ENCODE results near the gene PLPPR1.

GRCh38 chr9:101254733-101255433 lies 226.4 kb downstream of the PLPPR1 start:
- TF ChIP-seq, protein P1, sequence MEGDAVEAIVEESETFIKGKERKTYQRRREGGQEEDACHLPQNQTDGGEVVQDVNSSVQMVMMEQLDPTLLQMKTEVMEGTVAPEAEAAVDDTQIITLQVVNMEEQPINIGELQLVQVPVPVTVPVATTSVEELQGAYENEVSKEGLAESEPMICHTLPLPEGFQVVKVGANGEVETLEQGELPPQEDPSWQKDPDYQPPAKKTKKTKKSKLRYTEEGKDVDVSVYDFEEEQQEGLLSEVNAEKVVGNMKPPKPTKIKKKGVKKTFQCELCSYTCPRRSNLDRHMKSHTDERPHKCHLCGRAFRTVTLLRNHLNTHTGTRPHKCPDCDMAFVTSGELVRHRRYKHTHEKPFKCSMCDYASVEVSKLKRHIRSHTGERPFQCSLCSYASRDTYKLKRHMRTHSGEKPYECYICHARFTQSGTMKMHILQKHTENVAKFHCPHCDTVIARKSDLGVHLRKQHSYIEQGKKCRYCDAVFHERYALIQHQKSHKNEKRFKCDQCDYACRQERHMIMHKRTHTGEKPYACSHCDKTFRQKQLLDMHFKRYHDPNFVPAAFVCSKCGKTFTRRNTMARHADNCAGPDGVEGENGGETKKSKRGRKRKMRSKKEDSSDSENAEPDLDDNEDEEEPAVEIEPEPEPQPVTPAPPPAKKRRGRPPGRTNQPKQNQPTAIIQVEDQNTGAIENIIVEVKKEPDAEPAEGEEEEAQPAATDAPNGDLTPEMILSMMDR (IDR thresholded peaks at IDR 0.05; ENCODE audit: poor library complexity, severe bottlenecking), result no peak
- TF ChIP-seq EZH2 (IDR thresholded peaks at IDR 0.05; ENCODE audit: borderline replicate concordance, insufficient read depth, low read length, poor library complexity, severe bottlenecking) (no peak), TAF1 (IDR thresholded peaks at IDR 0.05; ENCODE audit: low read depth) (no peak), EP300 (conservative IDR thresholded peaks at IDR 0.05; ENCODE audit: poor library complexity, severe bottlenecking) (no peak), POLR2AphosphoS5 (IDR thresholded peaks at IDR 0.05) (no peak), RAD21 (conservative IDR thresholded peaks at IDR 0.05) (no peak), REST (IDR thresholded peaks at IDR 0.05; ENCODE audit: borderline replicate concordance) (no peak), SMC3 (conservative IDR thresholded peaks at IDR 0.05; ENCODE audit: poor library complexity) (no peak)

All from neural cell (in vitro differentiated cells).